Measurements from ENCODE around the gene RAD51B. TPM values are rescaled to one million over a fixed set of nuclear protein-coding genes. Genes with fewer than 3 reads are reported as not detected.
"Not testable (repeated sequence)": the region's sequence is repeated elsewhere in the genome, so short reads cannot be mapped to it uniquely, and the experiment has no call there.

The RAD51B gene
- total RNA-seq, 1 experiment from 2014 or later, result 23.3 TPM

DNA sequence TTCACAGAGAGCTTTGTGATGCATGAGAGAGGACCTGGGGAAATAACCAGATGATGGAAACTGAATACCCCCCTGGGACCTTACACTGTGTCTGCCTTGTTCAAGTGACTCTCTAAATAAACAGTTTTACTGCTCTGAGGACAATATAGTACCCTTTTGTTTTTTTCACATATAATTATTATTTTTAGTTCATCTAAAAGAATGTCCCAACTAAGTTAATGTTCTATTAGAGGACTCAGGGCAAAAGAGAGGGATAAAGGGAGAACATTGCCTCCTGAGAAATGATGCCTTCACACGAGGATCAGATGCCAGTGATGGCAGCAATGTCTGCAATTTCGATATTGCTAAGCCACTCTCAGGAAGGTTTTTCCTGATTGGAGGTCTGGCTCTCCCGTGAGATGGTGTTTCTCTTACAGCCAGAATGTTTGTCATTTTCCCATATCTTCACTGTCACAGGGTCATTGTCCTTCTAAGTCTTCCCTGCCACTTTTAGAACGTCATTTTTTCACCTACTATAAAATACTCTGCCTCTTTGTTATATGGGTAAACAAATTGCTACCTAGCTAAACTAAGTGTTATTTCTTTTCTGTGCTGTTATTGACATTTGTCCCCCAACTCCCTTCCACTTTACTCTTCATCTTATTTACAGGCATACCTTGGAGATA lies 201.6 kb downstream of the RAD51B start:
- intact Hi-C loops (cut with micrococcal nuclease; ENCODE audit: unreplicated experiment), result no loop called here
- BruUV-seq (replicated peaks), result no TSS peak
- Histone ChIP-seq H3K4me1 (ENCODE audit: insufficient read depth, low read length, poor library complexity, severe bottlenecking) (peaks cover 14% of the 10 kb centered on the region), H3K36me3 (ENCODE audit: insufficient read depth, low read length, poor library complexity, severe bottlenecking) (no peaks in the 10 kb centered on the region), H3K9me3 (ENCODE audit: low read depth, low read length, poor library complexity, severe bottlenecking) (no peaks in the 10 kb centered on the region), H3K27me3 (replicated peaks; ENCODE audit: insufficient read depth, low read depth, low read length, poor library complexity) (peaks cover 8% of the 10 kb centered on the region), H3K27ac (ENCODE audit: low read depth, low read length, poor library complexity, severe bottlenecking) (no peak overlapping the region), H3K4me3 (ENCODE audit: low read depth, low read length, poor library complexity, severe bottlenecking) (no peak overlapping the region)
- peak; percentile 5 for DNase-seq (ENCODE audit: low spot score)
- ChIA-PET CTCF (no interaction called here), POLR2A (ENCODE audit: low non-redundant PET) (no interaction called here)
- TF ChIP-seq, protein P1, sequence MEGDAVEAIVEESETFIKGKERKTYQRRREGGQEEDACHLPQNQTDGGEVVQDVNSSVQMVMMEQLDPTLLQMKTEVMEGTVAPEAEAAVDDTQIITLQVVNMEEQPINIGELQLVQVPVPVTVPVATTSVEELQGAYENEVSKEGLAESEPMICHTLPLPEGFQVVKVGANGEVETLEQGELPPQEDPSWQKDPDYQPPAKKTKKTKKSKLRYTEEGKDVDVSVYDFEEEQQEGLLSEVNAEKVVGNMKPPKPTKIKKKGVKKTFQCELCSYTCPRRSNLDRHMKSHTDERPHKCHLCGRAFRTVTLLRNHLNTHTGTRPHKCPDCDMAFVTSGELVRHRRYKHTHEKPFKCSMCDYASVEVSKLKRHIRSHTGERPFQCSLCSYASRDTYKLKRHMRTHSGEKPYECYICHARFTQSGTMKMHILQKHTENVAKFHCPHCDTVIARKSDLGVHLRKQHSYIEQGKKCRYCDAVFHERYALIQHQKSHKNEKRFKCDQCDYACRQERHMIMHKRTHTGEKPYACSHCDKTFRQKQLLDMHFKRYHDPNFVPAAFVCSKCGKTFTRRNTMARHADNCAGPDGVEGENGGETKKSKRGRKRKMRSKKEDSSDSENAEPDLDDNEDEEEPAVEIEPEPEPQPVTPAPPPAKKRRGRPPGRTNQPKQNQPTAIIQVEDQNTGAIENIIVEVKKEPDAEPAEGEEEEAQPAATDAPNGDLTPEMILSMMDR (conservative IDR thresholded peaks at IDR 0.05; ENCODE audit: low read depth, low read length), result no peak
- no peak for TF ChIP-seq EZH2 (IDR thresholded peaks at IDR 0.05; ENCODE audit: borderline replicate concordance, low read depth, low read length, poor library complexity, severe bottlenecking)

GRCh38 chr14:68027276-68027675 lies 207.7 kb downstream of the RAD51B start:
- CTCF ChIA-PET, result no interaction called here

GRCh38 chr14:68028075-68028474 lies 208.5 kb downstream of the RAD51B start:
- CTCF ChIA-PET, result no interaction called here
- BruUV-seq (replicated peaks), result no TSS peak
- H3K27me3 ChIP-seq (replicated peaks; ENCODE audit: insufficient read depth, low read depth, low read length, poor library complexity), result no peaks in the 10 kb centered on the region

More at GRCh38 chr14:68027276-68027675, 207.7 kb downstream of the RAD51B start:
- Histone ChIP-seq H3K9me3 (ENCODE audit: low read depth, low read length, poor library complexity, severe bottlenecking) (peaks cover 16% of the 10 kb centered on the region), H3K27me3 (replicated peaks; ENCODE audit: insufficient read depth, low read depth, low read length, poor library complexity) (no peaks in the 10 kb centered on the region), H3K4me3 (ENCODE audit: low read depth, low read length, poor library complexity, severe bottlenecking) (no peak overlapping the region), H3K4me1 (ENCODE audit: insufficient read depth, low read length, poor library complexity, severe bottlenecking) (no peaks in the 10 kb centered on the region), H3K27ac (ENCODE audit: low read depth, low read length, poor library complexity, severe bottlenecking) (no peak overlapping the region), H3K36me3 (ENCODE audit: insufficient read depth, low read length, poor library complexity, severe bottlenecking) (no peaks in the 10 kb centered on the region)
- no peak for DNase-seq (ENCODE audit: low spot score)
- intact Hi-C loops (cut with micrococcal nuclease; ENCODE audit: unreplicated experiment), result no loop called here
- BruUV-seq (replicated peaks), result no TSS peak
- TF ChIP-seq EZH2 (IDR thresholded peaks at IDR 0.05; ENCODE audit: borderline replicate concordance, low read depth, low read length, poor library complexity, severe bottlenecking), result no peak
- TF ChIP-seq, protein P1 (conservative IDR thresholded peaks at IDR 0.05; ENCODE audit: low read depth, low read length), result no peak
- POLR2A ChIA-PET (ENCODE audit: low non-redundant PET), result no interaction called here

GRCh38 chr14:68031011-68031410 lies 211.4 kb downstream of the RAD51B start:
- POLR2A ChIA-PET (ENCODE audit: low non-redundant PET); CTCF ChIA-PET; H3K36me3 ChIP-seq (ENCODE audit: insufficient read depth, low read length, poor library complexity, severe bottlenecking); H3K4me1 ChIP-seq (ENCODE audit: insufficient read depth, low read length, poor library complexity, severe bottlenecking); H3K4me3 ChIP-seq (ENCODE audit: low read depth, low read length, poor library complexity, severe bottlenecking); H3K27ac ChIP-seq (ENCODE audit: low read depth, low read length, poor library complexity, severe bottlenecking); BruUV-seq (replicated peaks); intact Hi-C loops (cut with micrococcal nuclease; ENCODE audit: unreplicated experiment); H3K27me3 ChIP-seq (replicated peaks; ENCODE audit: insufficient read depth, low read depth, low read length, poor library complexity); DNase-seq (ENCODE audit: low spot score): not testable (repeated sequence)
- H3K9me3 ChIP-seq (ENCODE audit: low read depth, low read length, poor library complexity, severe bottlenecking), result peaks cover 16% of the 10 kb centered on the region

More at GRCh38 chr14:68028075-68028474, 208.5 kb downstream of the RAD51B start:
- H3K4me1 ChIP-seq (ENCODE audit: insufficient read depth, low read length, poor library complexity, severe bottlenecking), result no peaks in the 10 kb centered on the region
- no peak overlapping the region for H3K4me3 ChIP-seq (ENCODE audit: low read depth, low read length, poor library complexity, severe bottlenecking)
- peaks cover 16% of the 10 kb centered on the region for H3K9me3 ChIP-seq (ENCODE audit: low read depth, low read length, poor library complexity, severe bottlenecking)
- H3K36me3 ChIP-seq (ENCODE audit: insufficient read depth, low read length, poor library complexity, severe bottlenecking), result no peaks in the 10 kb centered on the region
- intact Hi-C loops (cut with micrococcal nuclease; ENCODE audit: unreplicated experiment), result no loop called here
- POLR2A ChIA-PET (ENCODE audit: low non-redundant PET), result no interaction called here
- no peak for TF ChIP-seq EZH2 (IDR thresholded peaks at IDR 0.05; ENCODE audit: borderline replicate concordance, low read depth, low read length, poor library complexity, severe bottlenecking)
- TF ChIP-seq, protein P1 (conservative IDR thresholded peaks at IDR 0.05; ENCODE audit: low read depth, low read length), result no peak
- no peak overlapping the region for H3K27ac ChIP-seq (ENCODE audit: low read depth, low read length, poor library complexity, severe bottlenecking)
- no peak for DNase-seq (ENCODE audit: low spot score)

All from A673 (cell line).